Mesenchymal stem cell (in vitro differentiated cells and primary cell): ENCODE measurements around the gene CAMTA1.

Experiments used
- DNase-seq: peaks from one replicate; pipeline ENCODE4 v3.0.0-alpha.2; 2013
- H2AFZ ChIP-seq: one replicate; pipeline ENCODE4 v1.6.1; 2013; ENCODE audit warnings: low read depth, mild to moderate bottlenecking, control low read depth, inconsistent platforms, low read length, moderate library complexity
- H2AK5ac ChIP-seq: 2 replicates; pipeline ENCODE4 v1.6.1; 2013; ENCODE audit warnings: low read length, moderate library complexity, mild to moderate bottlenecking, inconsistent platforms; ENCODE audit not compliant: severe bottlenecking
- H2BK120ac ChIP-seq: one replicate; pipeline ENCODE4 v1.6.1; 2013; ENCODE audit warnings: low read depth, mild to moderate bottlenecking, inconsistent platforms, low read length, moderate library complexity
- H2BK12ac ChIP-seq, 2 experiments: one replicate each; pipeline ENCODE4 v1.6.1; 2013; ENCODE audit warnings: inconsistent platforms in 2 of 2, low read length in 2 of 2, mild to moderate bottlenecking in 2 of 2, moderate library complexity in 2 of 2, control low read depth in 1 of 2
- H2BK15ac ChIP-seq: one replicate; pipeline ENCODE4 v1.6.1; 2013; ENCODE audit warnings: mild to moderate bottlenecking, low read depth, inconsistent platforms; ENCODE audit not compliant: poor library complexity, severe bottlenecking
- H2BK5ac ChIP-seq: 2 replicates; pipeline ENCODE4 v1.6.1; 2013; ENCODE audit warnings: low read depth, mild to moderate bottlenecking, low read length, control low read depth, inconsistent platforms; ENCODE audit not compliant: poor library complexity, severe bottlenecking
- H3K14ac ChIP-seq, 2 experiments: one replicate each; pipeline ENCODE4 v1.6.1; 2013; ENCODE audit warnings: inconsistent platforms in 2 of 2, low read length in 2 of 2, control low read depth in 1 of 2, mild to moderate bottlenecking in 1 of 2, moderate library complexity in 1 of 2
- H3K18ac ChIP-seq, 2 experiments: one replicate each; pipeline ENCODE4 v1.6.1; 2013; ENCODE audit warnings: inconsistent platforms in 2 of 2, low read length in 2 of 2, control low read depth in 1 of 2, low read depth in 1 of 2, mild to moderate bottlenecking in 1 of 2
- H3K23ac ChIP-seq, 2 experiments: one replicate each; pipeline ENCODE4 v1.6.1; 2013; ENCODE audit warnings: inconsistent platforms in 2 of 2, low read length in 2 of 2, mild to moderate bottlenecking in 2 of 2, moderate library complexity in 2 of 2, control low read depth in 1 of 2
- H3K27ac ChIP-seq: 2 replicates; pipeline ENCODE4 v1.5.1; 2013; ENCODE audit warnings: mild to moderate bottlenecking, moderate library complexity, low read length, control low read depth, inconsistent platforms; ENCODE audit not compliant: poor library complexity, severe bottlenecking
- H3K27me3 ChIP-seq, 2 experiments: 2 replicates each; pipeline versions ENCODE4 v1.6.1 to v1.7.0; 2013; ENCODE audit warnings: low read length in 2 of 2, mild to moderate bottlenecking in 2 of 2, moderate library complexity in 2 of 2, control low read depth in 1 of 2, inconsistent platforms in 1 of 2; ENCODE audit not compliant: control insufficient read depth in 1 of 2, insufficient read depth in 1 of 2
- H3K36me3 ChIP-seq, 2 experiments: 2 replicates each; pipeline versions ENCODE4 v1.6.1 to v1.7.0; 2013; ENCODE audit warnings: low read length in 2 of 2, control low read depth in 1 of 2, inconsistent platforms in 1 of 2, low read depth in 1 of 2, mild to moderate bottlenecking in 1 of 2; ENCODE audit not compliant: insufficient read depth in 2 of 2, control insufficient read depth in 1 of 2
- H3K4ac ChIP-seq, 2 experiments: one replicate each; pipeline ENCODE4 v1.6.1; 2013; ENCODE audit warnings: inconsistent platforms in 2 of 2, low read length in 2 of 2, mild to moderate bottlenecking in 2 of 2, moderate library complexity in 2 of 2, control low read depth in 1 of 2, low read depth in 1 of 2
- H3K4me1 ChIP-seq: 2 replicates; pipeline ENCODE4 v1.6.1; 2013; ENCODE audit warnings: low read depth, low read length, control low read depth; ENCODE audit not compliant: control insufficient read depth, insufficient read depth
- H3K4me2 ChIP-seq: 2 replicates; pipeline ENCODE4 v1.6.1; 2013; ENCODE audit warnings: low read length, mild to moderate bottlenecking, inconsistent platforms; ENCODE audit not compliant: poor library complexity, severe bottlenecking
- H3K4me3 ChIP-seq, 2 experiments: 2 replicates each; pipeline versions ENCODE4 v1.5.1 to v1.7.0; 2013; ENCODE audit warnings: low read length in 2 of 2, mild to moderate bottlenecking in 2 of 2, control low read depth in 1 of 2, low read depth in 1 of 2; ENCODE audit not compliant: insufficient read depth in 1 of 2
- H3K79me1 ChIP-seq: replicated peaks from 2 replicates; pipeline ENCODE4 v1.6.1; 2013; ENCODE audit warnings: mild to moderate bottlenecking, control low read depth, low read length, inconsistent platforms; ENCODE audit not compliant: poor library complexity, severe bottlenecking
- H3K9ac ChIP-seq: 2 replicates; pipeline ENCODE4 v1.7.0; 2013; ENCODE audit warnings: mild to moderate bottlenecking, low read length, moderate library complexity
- H3K9me3 ChIP-seq: 2 replicates; pipeline ENCODE4 v1.7.0; 2013; ENCODE audit warnings: mild to moderate bottlenecking, low read length; ENCODE audit not compliant: control insufficient read depth
- H4K8ac ChIP-seq: one replicate; pipeline ENCODE4 v1.6.1; 2013; ENCODE audit warnings: inconsistent platforms, mild to moderate bottlenecking, low read length, moderate library complexity
- H4K91ac ChIP-seq: one replicate; pipeline ENCODE4 v1.6.1; 2013; ENCODE audit warnings: mild to moderate bottlenecking, low read length, inconsistent platforms
- WGBS: methylation state at CpG from one replicate; pipeline ENCODE4 v1.1.7; 2013; ENCODE audit warnings: mixed read lengths; 5-methylcytosine and 5-hydroxymethylcytosine counted together

The CAMTA1 gene

GRCh38 chr1:6822530-6823359, 37.5 kb downstream of the CAMTA1 start:
- WGBS, result 69% methylated on average over 8 of the region's 10 CpGs
- Histone ChIP-seq H2AFZ (no peak overlapping the region), H3K23ac (no peak overlapping the region), H4K8ac (no peak overlapping the region), H3K4me3 (no peak overlapping the region), H3K4me1 (peaks cover 1% of the 10 kb centered on the region), H3K9ac (no peak overlapping the region), H3K27ac (no peak overlapping the region), H3K79me1 (peaks cover 7% of the 10 kb centered on the region), H3K36me3 (peaks cover 0 to 11% of the 10 kb centered on the region in 2 experiments), H2BK15ac (no peak overlapping the region), H2BK12ac (no peak overlapping the region), H4K91ac (no peak overlapping the region), H2BK5ac (no peak overlapping the region), H3K4ac (no peak overlapping the region), H3K27me3 (no peaks in the 10 kb centered on the region), H3K9me3 (no peaks in the 10 kb centered on the region), H3K4me2 (no peak overlapping the region), H3K18ac (no peak overlapping the region), H2AK5ac (no peak overlapping the region), H2BK120ac (no peak overlapping the region), H3K14ac (no peak overlapping the region)
- peak; percentile 26 for DNase-seq

GRCh38 chr1:6823793-6824192, 38.5 kb downstream of the CAMTA1 start:
- no peak overlapping the region for H3K9ac ChIP-seq
- DNase-seq, result no peak
- H2BK5ac ChIP-seq, result no peak overlapping the region
- H3K4ac ChIP-seq, result no peak overlapping the region
- H3K27me3 ChIP-seq, result no peaks in the 10 kb centered on the region
- H3K4me3 ChIP-seq, result no peak overlapping the region
- H3K4me2 ChIP-seq, result no peak overlapping the region
- H3K18ac ChIP-seq, result no peak overlapping the region
- peaks cover 0 to 11% of the 10 kb centered on the region in 2 experiments for H3K36me3 ChIP-seq
- H3K23ac ChIP-seq, result no peak overlapping the region
- no peak overlapping the region for H3K14ac ChIP-seq
- no peak overlapping the region for H4K91ac ChIP-seq
- no peak overlapping the region for H2BK15ac ChIP-seq
- H2BK120ac ChIP-seq, result no peak overlapping the region
- no peak overlapping the region for H2BK12ac ChIP-seq
- H3K9me3 ChIP-seq, result no peaks in the 10 kb centered on the region
- no peak overlapping the region for H2AFZ ChIP-seq
- H4K8ac ChIP-seq, result no peak overlapping the region
- peaks cover 1% of the 10 kb centered on the region for H3K4me1 ChIP-seq
- peaks cover 6% of the 10 kb centered on the region for H3K79me1 ChIP-seq
- H3K27ac ChIP-seq, result no peak overlapping the region
- H2AK5ac ChIP-seq, result no peak overlapping the region

DNA sequence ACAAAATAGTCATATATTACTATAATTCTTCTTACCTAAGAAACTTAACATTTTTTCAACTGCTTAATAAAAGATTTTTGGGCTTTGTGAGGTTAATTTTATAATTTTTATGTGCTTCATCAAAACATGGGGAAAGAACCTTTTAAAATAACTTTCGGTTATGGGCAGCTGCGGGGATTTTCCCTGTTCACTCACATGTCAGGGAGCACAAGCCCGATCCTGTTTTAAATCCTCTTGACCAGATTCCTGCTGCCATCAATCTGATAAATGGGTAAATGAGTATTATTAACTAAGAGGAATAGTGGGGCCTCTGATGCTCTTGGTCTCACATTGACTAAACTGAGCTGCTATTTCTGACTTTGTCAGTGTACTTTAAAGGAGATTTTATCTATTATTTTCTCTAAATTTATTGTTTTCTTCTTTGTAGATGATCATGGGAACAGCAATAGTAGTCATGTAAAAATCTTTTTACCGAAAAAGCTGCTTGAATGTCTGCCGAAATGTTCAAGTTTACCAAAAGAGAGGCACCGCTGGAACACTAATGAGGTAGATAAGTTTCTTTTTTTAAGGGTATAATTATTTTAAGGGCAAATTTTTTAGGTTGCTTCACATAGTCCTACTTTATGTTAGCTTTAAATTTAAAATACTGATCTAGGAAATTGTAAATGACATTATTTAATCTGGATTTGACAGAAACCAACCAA, 39.6 kb downstream of the CAMTA1 start:
- no peaks in the 10 kb centered on the region for H3K9me3 ChIP-seq
- H3K27me3 ChIP-seq, result no peaks in the 10 kb centered on the region
- no peak overlapping the region for H2BK12ac ChIP-seq
- peak overlapping the region; percentile 32 for H3K9ac ChIP-seq
- no peak overlapping the region for H3K18ac ChIP-seq
- H3K4me3 ChIP-seq, result no peak overlapping the region
- no peak overlapping the region for H3K4me2 ChIP-seq
- 100% methylated on average over 6 of the region's 6 CpGs for WGBS
- no peak for DNase-seq
- peaks cover 1% of the 10 kb centered on the region for H3K4me1 ChIP-seq
- no peak overlapping the region for H2BK5ac ChIP-seq
- no peak overlapping the region for H2BK120ac ChIP-seq
- no peak overlapping the region for H3K14ac ChIP-seq
- H2BK15ac ChIP-seq, result no peak overlapping the region
- H2AK5ac ChIP-seq, result no peak overlapping the region
- H4K91ac ChIP-seq, result no peak overlapping the region
- peaks cover 4% of the 10 kb centered on the region for H3K79me1 ChIP-seq
- no peak overlapping the region for H4K8ac ChIP-seq
- H3K23ac ChIP-seq, result no peak overlapping the region
- no peak overlapping the region for H3K4ac ChIP-seq
- peaks cover 0 to 17% of the 10 kb centered on the region in 2 experiments for H3K36me3 ChIP-seq
- H2AFZ ChIP-seq, result no peak overlapping the region
- H3K27ac ChIP-seq, result no peak overlapping the region

- no peak overlapping the region for H3K18ac ChIP-seq
- no peak overlapping the region for H2BK5ac ChIP-seq
- H3K9ac ChIP-seq, result no peak overlapping the region
- H2AFZ ChIP-seq, result no peak overlapping the region
- H3K27me3 ChIP-seq, result no peaks in the 10 kb centered on the region
- no peak for DNase-seq
- H3K79me1 ChIP-seq, result peaks cover 2% of the 10 kb centered on the region
- H3K14ac ChIP-seq, result no peak overlapping the region
- peaks cover 1% of the 10 kb centered on the region for H3K4me1 ChIP-seq
- no peak overlapping the region for H2AK5ac ChIP-seq
- H3K36me3 ChIP-seq, result peaks cover 0 to 17% of the 10 kb centered on the region in 2 experiments
- H2BK12ac ChIP-seq, result no peak overlapping the region
- H4K91ac ChIP-seq, result no peak overlapping the region
- H3K9me3 ChIP-seq, result no peaks in the 10 kb centered on the region
- no peak overlapping the region for H4K8ac ChIP-seq
- no peak overlapping the region for H3K27ac ChIP-seq
- H2BK120ac ChIP-seq, result no peak overlapping the region
- no peak overlapping the region for H3K23ac ChIP-seq
- WGBS, result 97% methylated on average over 4 of the region's 4 CpGs
- no peak overlapping the region for H3K4me2 ChIP-seq
- no peak overlapping the region for H3K4ac ChIP-seq
- H2BK15ac ChIP-seq, result no peak overlapping the region
- H3K4me3 ChIP-seq, result no peak overlapping the region
Measured at GRCh38 chr1:6825828-6826227, 40.6 kb downstream of the CAMTA1 start.
